Muscle of back (tissue), 11 donors: ENCODE data around the gene PLCG2. TPM values are rescaled to one million over a fixed set of nuclear protein-coding genes. Genes with fewer than 3 reads are reported as not detected.

Experiments
- DNase-seq, 3 donors: peaks; one replicate each; pipeline versions ENCODE4 v3.0.0 to v3.0.0-alpha.2; 2013
- polyA plus RNA-seq, 10 donors: library from polyadenylated mRNA; unstranded; fragments of 120-200 nt; gene quantifications; one replicate each; pipeline ENCODE4 v1.2.1, GENCODE V29; 2013; ENCODE audit not compliant: insufficient read length in 10 of 10

PLCG2 gene
- polyA plus RNA-seq, 10 donors, result 4.7 to 9.6 (median 6.9) TPM

- no peak for DNase-seq
Measured at GRCh38 chr16:81815429-81815766, 36.3 kb downstream of the PLCG2 start.

GRCh38 chr16:81816351-81816750, 37.3 kb downstream of the PLCG2 start:
- DNase-seq, result no peak

- DNase-seq, result no peak
Measured at GRCh38 chr16:81816793-81817210, 37.7 kb downstream of the PLCG2 start.

- no peak for DNase-seq
Measured at GRCh38 chr16:81817296-81817695, 38.2 kb downstream of the PLCG2 start.

- no peak for DNase-seq
Measured at GRCh38 chr16:81817789-81818567, 38.9 kb downstream of the PLCG2 start.

- no peak for DNase-seq
Measured at GRCh38 chr16:81818568-81818896, 39.4 kb downstream of the PLCG2 start.

- no peak for DNase-seq
Measured at GRCh38 chr16:81818905-81819304, 39.8 kb downstream of the PLCG2 start.

- no peak for DNase-seq
Measured at GRCh38 chr16:81821436-81822128, 42.5 kb downstream of the PLCG2 start.

GRCh38 chr16:81823111-81823510, 44.0 kb downstream of the PLCG2 start:
- DNase-seq, result peak in 2 of 3 donors; percentile 21 to 51

GRCh38 chr16:81823734-81824133, 44.6 kb downstream of the PLCG2 start:
- no peak for DNase-seq

- no peak for DNase-seq
Measured at GRCh38 chr16:81826523-81826922, 47.4 kb downstream of the PLCG2 start.

- DNase-seq, result no peak
Measured at GRCh38 chr16:81830845-81831540, 51.9 kb downstream of the PLCG2 start.

- DNase-seq, result peak in 2 of 3 donors; percentile 24 to 29
Measured at GRCh38 chr16:81831722-81832126, 52.6 kb downstream of the PLCG2 start.

GRCh38 chr16:81832801-81833547, 53.9 kb downstream of the PLCG2 start:
- no peak for DNase-seq

- DNase-seq, result no peak
Measured at GRCh38 chr16:81833751-81834150, 54.7 kb downstream of the PLCG2 start.

- no peak for DNase-seq
Measured at GRCh38 chr16:81834868-81835267, 55.8 kb downstream of the PLCG2 start.

- DNase-seq, result no peak
Measured at GRCh38 chr16:81836279-81837054, 57.4 kb downstream of the PLCG2 start.

GRCh38 chr16:81837312-81837751, 58.2 kb downstream of the PLCG2 start:
- DNase-seq, result no peak

- no peak for DNase-seq
Measured at GRCh38 chr16:81838794-81839193, 59.7 kb downstream of the PLCG2 start.

- no peak for DNase-seq
Measured at GRCh38 chr16:81841722-81842121, 62.6 kb downstream of the PLCG2 start.

- no peak for DNase-seq
Measured at GRCh38 chr16:81842564-81843242, 63.6 kb downstream of the PLCG2 start.
